Cardiac fibroblast (primary cell): ENCODE results near the gene FRMD4B.
"Not testable (repeated sequence)": the region's sequence is repeated elsewhere in the genome, so short reads cannot be mapped to it uniquely, and the experiment has no call there.

Source experiments
- DNase-seq, 2 donors: peaks; one replicate each; pipeline versions ENCODE4 v3.0.0 to v3.0.0-alpha.2; 2010; ENCODE audit warnings: low read depth in 2 of 2
- H3K4me3 ChIP-seq, 2 donors: replicated peaks in 1 of 2; 1 replicate in 1 of 2; 2 replicates in 1 of 2; pipeline ENCODE4 v1.5.1; 2011; ENCODE audit warnings: low read depth in 2 of 2, low read length in 2 of 2, mild to moderate bottlenecking in 2 of 2, moderate library complexity in 1 of 2
- CTCF ChIP-seq: IDR thresholded peaks from one replicate; pipeline ENCODE4 v1.5.1; 2011; ENCODE audit warnings: low read depth, mild to moderate bottlenecking, low read length, inconsistent platforms

Gene FRMD4B

GRCh38 chr3:69235882-69236281, 150.0 kb downstream of the FRMD4B start:
- TF ChIP-seq CTCF = no peak
- H3K4me3 ChIP-seq = no peak overlapping the region
- no peak for DNase-seq

GRCh38 chr3:69235227-69235626, 150.7 kb downstream of the FRMD4B start:
- not testable (repeated sequence) for H3K4me3 ChIP-seq, DNase-seq

GRCh38 chr3:69232482-69232881, 153.4 kb downstream of the FRMD4B start:
- DNase-seq = no peak
- no peak overlapping the region for H3K4me3 ChIP-seq
- no peak for TF ChIP-seq CTCF

- H3K4me3 ChIP-seq = no peak overlapping the region
- no peak for TF ChIP-seq CTCF
- peak; percentile 20 to 21 for DNase-seq
These were observed 153.9 kb downstream of the FRMD4B start for GRCh38 chr3:69231929-69232440.

GRCh38 chr3:69226071-69226470, 159.8 kb downstream of the FRMD4B start:
- H3K4me3 ChIP-seq = no peak overlapping the region
- no peak for TF ChIP-seq CTCF
- DNase-seq = no peak

GRCh38 chr3:69219101-69219708, 166.7 kb downstream of the FRMD4B start:
- no peak overlapping the region for H3K4me3 ChIP-seq
- no peak for TF ChIP-seq CTCF
- no peak for DNase-seq

GRCh38 chr3:69218079-69218478, 167.8 kb downstream of the FRMD4B start:
- DNase-seq = no peak
- H3K4me3 ChIP-seq = no peak overlapping the region
- TF ChIP-seq CTCF = no peak
